Endothelial cell of umbilical vein (primary cell): Measurements from ENCODE around the gene STPG3. TPM values are rescaled to one million over a fixed set of nuclear protein-coding genes. Genes with fewer than 3 reads are reported as not detected.

ENCODE experiments used
- BruUV-seq: library from RNA; stranded (reverse); fragments of 400-500 nt; replicated peaks from 2 replicates; lab custom pipeline; 2021; lab: Mats Ljungman, UMichigan
- CTCF ChIA-PET: fragments of 300-600, 350-600 bp; sonication (Branson Sonifier 250); formaldehyde crosslinking; loops from one replicate; lab custom pipeline; 2021; ENCODE audit warnings: antibody characterized with exemption, inconsistent platforms; lab: Charles Lee
- POLR2A ChIA-PET: fragments of 300-600, 350-600 bp; sonication (Branson Sonifier 250); formaldehyde crosslinking; loops from one replicate; lab custom pipeline; 2021; ENCODE audit warnings: antibody characterized with exemption, inconsistent platforms; lab: Charles Lee
- DNase-seq: peaks from one replicate; pipeline ENCODE4 v3.0.0-alpha.2; 2011; ENCODE audit warnings: low read depth, low spot score
- FAIRE-seq: peaks from 2 replicates; lab custom pipeline; 2011; peaks lifted over from hg19 to GRCh38; lab: Jason Lieb, UNC
- H2AFZ ChIP-seq: 2 replicates; pipeline ENCODE4 v1.6.0; 2012; ENCODE audit warnings: low read depth, low read length, control low read depth, inconsistent platforms
- H3K27ac ChIP-seq: 2 replicates; pipeline ENCODE4 v1.5.1; 2011; ENCODE audit warnings: low read depth, mild to moderate bottlenecking, control low read depth, low read length, moderate library complexity; ENCODE audit not compliant: insufficient read depth
- H3K27me3 ChIP-seq, 2 experiments: 2 replicates each; pipeline versions ENCODE4 v1.6.0 to v1.6.1; 2011; ENCODE audit warnings: low read length in 2 of 2, mixed read lengths in 1 of 2; ENCODE audit not compliant: control insufficient read depth in 2 of 2, insufficient read depth in 2 of 2
- H3K36me3 ChIP-seq, 2 experiments: 2 replicates in 1 of 2; 3 replicates in 1 of 2; pipeline ENCODE4 v1.5.1; 2011; ENCODE audit warnings: low read length in 2 of 2, mild to moderate bottlenecking in 1 of 2, moderate library complexity in 1 of 2; ENCODE audit not compliant: control insufficient read depth in 2 of 2, insufficient read depth in 2 of 2; ENCODE audit errors: extremely low read depth in 1 of 2
- H3K4me1 ChIP-seq: 3 replicates; pipeline ENCODE4 v1.5.1; 2011; ENCODE audit warnings: mild to moderate bottlenecking, low read length; ENCODE audit not compliant: control insufficient read depth, insufficient read depth; ENCODE audit errors: extremely low read depth
- H3K4me2 ChIP-seq: 2 replicates; pipeline ENCODE4 v1.6.1; 2011; ENCODE audit warnings: low read length, control low read depth, mixed read lengths; ENCODE audit not compliant: insufficient read depth
- H3K4me3 ChIP-seq, 3 experiments: fragments of 200-600 bp in 1 of 3; sonication (generic), shearing (Covaris generic) in 1 of 3; replicated peaks in 1 of 3; 2 replicates each; pipeline ENCODE4 v1.5.1; 2011 to 2016; ENCODE audit warnings: control low read depth in 3 of 3, low read length in 3 of 3, mild to moderate bottlenecking in 2 of 3, inconsistent platforms in 1 of 3, low read depth in 1 of 3, moderate library complexity in 1 of 3; ENCODE audit not compliant: insufficient read depth in 1 of 3
- H3K79me2 ChIP-seq: 2 replicates; pipeline ENCODE4 v1.6.0; 2012; ENCODE audit warnings: low read length, inconsistent platforms; ENCODE audit not compliant: control insufficient read depth, insufficient read depth
- H3K9ac ChIP-seq: replicated peaks from 2 replicates; pipeline ENCODE3; 2011; ENCODE audit warnings: low read length, control low read depth; ENCODE audit not compliant: insufficient read depth; ENCODE audit errors: extremely low read depth
- H3K9me1 ChIP-seq: replicated peaks from 3 replicates; pipeline ENCODE4 v1.6.0; 2011; ENCODE audit warnings: mild to moderate bottlenecking, low read length; ENCODE audit not compliant: control insufficient read depth, insufficient read depth; ENCODE audit errors: extremely low read depth
- H3K9me3 ChIP-seq: replicated peaks from 2 replicates; pipeline ENCODE4 v1.5.1; 2012; ENCODE audit warnings: low read length, inconsistent platforms; ENCODE audit not compliant: control insufficient read depth, insufficient read depth
- H4K20me1 ChIP-seq: replicated peaks from 2 replicates; pipeline ENCODE3; 2011; ENCODE audit warnings: mild to moderate bottlenecking, low read length; ENCODE audit not compliant: control insufficient read depth, insufficient read depth; ENCODE audit errors: extremely low read depth
- CTCF ChIP-seq, 2 donors: IDR thresholded peaks; 1 replicate in 1 of 2; 2 replicates in 1 of 2; pipeline ENCODE4 v1.5.1; 2011; ENCODE audit warnings: low read length in 2 of 2, mild to moderate bottlenecking in 2 of 2, moderate library complexity in 2 of 2, control low read depth in 1 of 2, inconsistent platforms in 1 of 2, low read depth in 1 of 2; ENCODE audit not compliant: insufficient read depth in 1 of 2; ENCODE audit errors: extremely low read depth in 1 of 2
- EZH2 ChIP-seq: IDR thresholded peaks from 2 replicates; pipeline ENCODE4 v1.6.1; 2012; ENCODE audit warnings: borderline replicate concordance, low read depth, mild to moderate bottlenecking, moderate library complexity, low read length, inconsistent platforms; ENCODE audit not compliant: severe bottlenecking
- FOS ChIP-seq: IDR thresholded peaks from 2 replicates; pipeline ENCODE4 v1.6.1; 2011; ENCODE audit warnings: mild to moderate bottlenecking, low read length, moderate library complexity, borderline replicate concordance; ENCODE audit not compliant: insufficient read depth
- GATA2 ChIP-seq: IDR thresholded peaks from 2 replicates; pipeline ENCODE4 v1.7.0; 2011; ENCODE audit warnings: low read depth, mild to moderate bottlenecking, moderate library complexity, mixed read lengths, low read length; ENCODE audit not compliant: insufficient read length, insufficient read depth
- JUN ChIP-seq: IDR thresholded peaks from 2 replicates; pipeline ENCODE4 v1.6.1; 2011; ENCODE audit warnings: borderline replicate concordance, low read depth; ENCODE audit not compliant: insufficient read length, insufficient read depth
- MYC ChIP-seq: IDR thresholded peaks from one replicate; pipeline ENCODE4 v1.6.1; 2011; ENCODE audit warnings: mild to moderate bottlenecking, low read depth, low read length
- POLR2A ChIP-seq: IDR thresholded peaks from 2 replicates; pipeline ENCODE4 v1.6.1; 2012; ENCODE audit warnings: low read depth, mild to moderate bottlenecking, control low read depth, low read length
- POLR2AphosphoS5 ChIP-seq: IDR thresholded peaks from 2 replicates; pipeline ENCODE4 v1.6.1; 2012; ENCODE audit warnings: low read depth, mild to moderate bottlenecking, control low read depth, low read length, moderate library complexity; ENCODE audit not compliant: insufficient read depth
- dilution Hi-C: fragments of 300-500 bp; cut with MboI; formaldehyde crosslinking; loops from one replicate; pipeline ENCODE4 v1.15.0; 2019; ENCODE audit warnings: low sequenced_read_pairs; ENCODE audit not compliant: extremely low pct_ligation_motif_present
- intact Hi-C: fragments of 100-400 bp; cut with micrococcal nuclease; formaldehyde crosslinking; loops from one replicate; pipeline ENCODE4 v1.10.0; 2022
- polyA plus RNA-seq, 4 experiments: library from polyadenylated mRNA; depleted of rRNA in 3 of 4; stranded (reverse) in 3 of 4; unstranded in 1 of 4; fragments of >200 nt; gene quantifications; 2 replicates each; pipeline versions ENCODE4 v1.2.1 to v1.2.3, GENCODE V29; 2011 to 2012; ENCODE audit warnings: missing spikeins in 1 of 4
- total RNA-seq: library from RNA; stranded (reverse); gene quantifications from 2 replicates; pipeline ENCODE4 v1.2.3, GENCODE V29; 2021
- TF ChIP-seq, protein P1 (sequence below): IDR thresholded peaks from 2 replicates; pipeline ENCODE4 v1.6.1; 2011; ENCODE audit not compliant: insufficient read depth, insufficient read length

STPG3 gene
- total and polyA plus RNA-seq, 2 donors (not counting 3 experiments of a cell fraction or from before 2014, with no cell fraction given), result not detected

- H3K79me2 ChIP-seq, result peaks cover 35% of the 10 kb centered on the region
- dilution Hi-C loops (no loop called here), intact Hi-C loops (loop anchor here (2.0 kb wide), 1 partner anchor 16 kb away; the partner anchor contains the start of genes ANAPC2 and SSNA1)
- POLR2A ChIA-PET, result interaction anchor here (1.4 kb wide), 1 partner anchor 16 kb away, joined by 4 read pairs; the partner anchor contains the start of gene SSNA1
- no TSS peak for BruUV-seq
- no peaks in the 10 kb centered on the region for H4K20me1 ChIP-seq
- DNase-seq (no peak), FAIRE-seq (no peak)
- no peaks in the 10 kb centered on the region for H3K9me1 ChIP-seq
- CTCF ChIA-PET, result interaction anchor here (1.0 to 2.1 kb wide), 6 partner anchors 9 to 35 kb away, joined by 3 to 13 read pairs (median 6); partner anchors contain the start of genes LRRC26, RNF208, RNF224 and SSNA1
- no peak for TF ChIP-seq FOS
- TF ChIP-seq EZH2, result no peak
- TF ChIP-seq POLR2A, result no peak
- no peak for TF ChIP-seq POLR2AphosphoS5
- TF ChIP-seq, protein P1, sequence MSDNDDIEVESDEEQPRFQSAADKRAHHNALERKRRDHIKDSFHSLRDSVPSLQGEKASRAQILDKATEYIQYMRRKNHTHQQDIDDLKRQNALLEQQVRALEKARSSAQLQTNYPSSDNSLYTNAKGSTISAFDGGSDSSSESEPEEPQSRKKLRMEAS, result no peak
- TF ChIP-seq JUN, result no peak
- TF ChIP-seq MYC, result no peak
- no peak for TF ChIP-seq CTCF (IDR thresholded peaks at IDR 0.05; ENCODE audit: extremely low read depth in 1 of 2, insufficient read depth in 1 of 2, low read depth in 1 of 2, low read length in 2 of 2)
- no peak for TF ChIP-seq GATA2
- H3K9me3 ChIP-seq, result no peaks in the 10 kb centered on the region
- peak overlapping the region; percentile 61 for H2AFZ ChIP-seq
- peak overlapping the region; percentile 73 for H3K4me2 ChIP-seq
- peak overlapping the region; percentile 23 for H3K27ac ChIP-seq
- H3K36me3 ChIP-seq, result peaks cover 0 to 5% of the 10 kb centered on the region in 2 experiments
- peak overlapping the region; percentile 85 for H3K9ac ChIP-seq
- H3K4me1 ChIP-seq, result peaks cover 26% of the 10 kb centered on the region
- peak overlapping the region; percentile 61 to 68 (median 62) for H3K4me3 ChIP-seq
- no peaks in the 10 kb centered on the region for H3K27me3 ChIP-seq
Observed at GRCh38 chr9:137204731-137205125, 46.4 kb upstream of the STPG3 start.
